GM23338 (cell line): ENCODE measurements around the gene OSBPL10.

Experiments used
- CREB1 ChIP-seq: fragments of 250-450 bp; sonication (Bioruptor Pico); IDR thresholded peaks from 2 replicates; pipeline ENCODE4 v1.5.0; 2020; ENCODE audit warnings: low read depth, mild to moderate bottlenecking, moderate library complexity
- EZH2 ChIP-seq: fragments of 200-600 bp; sonication (generic); IDR thresholded peaks from one replicate; pipeline ENCODE4 v1.8.0; 2017; ENCODE audit warnings: antibody characterized with exemption, mild to moderate bottlenecking, low read depth; ENCODE audit not compliant: unreplicated experiment
- EZH2phosphoT487 ChIP-seq: fragments of 200-600 bp; sonication (generic); IDR thresholded peaks from one replicate; pipeline ENCODE4 v1.8.1; 2018; ENCODE audit warnings: antibody characterized with exemption; ENCODE audit not compliant: unreplicated experiment
- JUNB ChIP-seq: IDR thresholded peaks from one replicate; pipeline ENCODE4 v1.6.1; 2016; ENCODE audit warnings: antibody characterized with exemption; ENCODE audit not compliant: unreplicated experiment
- NANOG ChIP-seq: IDR thresholded peaks from 2 replicates; pipeline ENCODE4 v1.6.1; 2016; ENCODE audit warnings: antibody characterized with exemption, borderline replicate concordance
- POLR2AphosphoS5 ChIP-seq: IDR thresholded peaks from 2 replicates; pipeline ENCODE4 v1.6.1; 2016; ENCODE audit warnings: antibody characterized with exemption, low read depth
- STAT1 ChIP-seq: IDR thresholded peaks from one replicate; pipeline ENCODE4 v1.6.1; 2016; ENCODE audit warnings: antibody characterized with exemption; ENCODE audit not compliant: unreplicated experiment
- ZNF114 ChIP-seq: fragments of 250-450 bp; sonication (Bioruptor Pico); IDR thresholded peaks from 2 replicates; pipeline ENCODE4 v1.5.0; 2020; ENCODE audit warnings: mild to moderate bottlenecking, moderate library complexity
- ZNF331 ChIP-seq: fragments of 250-450 bp; sonication (Bioruptor Pico); IDR thresholded peaks from 2 replicates; pipeline ENCODE4 v1.5.0; 2020; ENCODE audit warnings: low read depth, mild to moderate bottlenecking, moderate library complexity
- TF ChIP-seq, protein P1 (sequence below), 2 experiments: fragments of 200-600 bp in 1 of 2; sonication (generic) in 1 of 2; conservative IDR thresholded peaks; 2 replicates each; pipeline versions ENCODE4 v1.5.1 to v1.6.1; 2016 to 2017; ENCODE audit warnings: antibody characterized with exemption in 2 of 2, low read depth in 2 of 2, mild to moderate bottlenecking in 2 of 2, moderate library complexity in 1 of 2
- TF ChIP-seq, protein P2 (sequence below): IDR thresholded peaks from one replicate; pipeline ENCODE4 v1.6.1; 2018; ENCODE audit warnings: antibody characterized with exemption; ENCODE audit not compliant: unreplicated experiment
- TF ChIP-seq, protein P3 (sequence below): IDR thresholded peaks from 2 replicates; pipeline ENCODE4 v1.6.1; 2016; ENCODE audit warnings: antibody characterized with exemption

DNA sequence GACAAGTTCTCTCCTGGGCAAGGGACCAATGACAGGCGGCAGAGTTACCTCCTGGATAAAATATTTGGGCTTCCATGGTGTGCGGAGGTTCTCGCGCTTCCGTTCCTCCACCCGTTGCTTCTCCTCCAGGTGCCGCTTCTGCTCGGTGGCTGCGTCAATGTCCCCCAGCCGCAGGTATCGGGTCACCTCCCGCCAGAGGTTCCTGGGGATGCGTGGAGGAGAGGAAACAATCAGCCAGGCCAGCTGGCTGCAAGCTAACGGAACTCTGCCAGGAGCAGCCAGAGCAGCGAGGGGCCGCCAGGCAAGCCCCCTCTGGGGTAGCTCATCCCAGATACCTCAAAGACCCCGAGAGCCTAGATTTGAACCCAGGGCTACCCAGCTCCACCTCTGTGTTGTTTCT, 317.0 kb downstream of the OSBPL10 start:
- TF ChIP-seq, protein P1, sequence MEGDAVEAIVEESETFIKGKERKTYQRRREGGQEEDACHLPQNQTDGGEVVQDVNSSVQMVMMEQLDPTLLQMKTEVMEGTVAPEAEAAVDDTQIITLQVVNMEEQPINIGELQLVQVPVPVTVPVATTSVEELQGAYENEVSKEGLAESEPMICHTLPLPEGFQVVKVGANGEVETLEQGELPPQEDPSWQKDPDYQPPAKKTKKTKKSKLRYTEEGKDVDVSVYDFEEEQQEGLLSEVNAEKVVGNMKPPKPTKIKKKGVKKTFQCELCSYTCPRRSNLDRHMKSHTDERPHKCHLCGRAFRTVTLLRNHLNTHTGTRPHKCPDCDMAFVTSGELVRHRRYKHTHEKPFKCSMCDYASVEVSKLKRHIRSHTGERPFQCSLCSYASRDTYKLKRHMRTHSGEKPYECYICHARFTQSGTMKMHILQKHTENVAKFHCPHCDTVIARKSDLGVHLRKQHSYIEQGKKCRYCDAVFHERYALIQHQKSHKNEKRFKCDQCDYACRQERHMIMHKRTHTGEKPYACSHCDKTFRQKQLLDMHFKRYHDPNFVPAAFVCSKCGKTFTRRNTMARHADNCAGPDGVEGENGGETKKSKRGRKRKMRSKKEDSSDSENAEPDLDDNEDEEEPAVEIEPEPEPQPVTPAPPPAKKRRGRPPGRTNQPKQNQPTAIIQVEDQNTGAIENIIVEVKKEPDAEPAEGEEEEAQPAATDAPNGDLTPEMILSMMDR (conservative IDR thresholded peaks at IDR 0.05; ENCODE audit: low read depth in 2 of 2) = no peak
- TF ChIP-seq POLR2AphosphoS5 = no peak
- no peak for TF ChIP-seq EZH2
- TF ChIP-seq STAT1 = no peak
- TF ChIP-seq, protein P2, sequence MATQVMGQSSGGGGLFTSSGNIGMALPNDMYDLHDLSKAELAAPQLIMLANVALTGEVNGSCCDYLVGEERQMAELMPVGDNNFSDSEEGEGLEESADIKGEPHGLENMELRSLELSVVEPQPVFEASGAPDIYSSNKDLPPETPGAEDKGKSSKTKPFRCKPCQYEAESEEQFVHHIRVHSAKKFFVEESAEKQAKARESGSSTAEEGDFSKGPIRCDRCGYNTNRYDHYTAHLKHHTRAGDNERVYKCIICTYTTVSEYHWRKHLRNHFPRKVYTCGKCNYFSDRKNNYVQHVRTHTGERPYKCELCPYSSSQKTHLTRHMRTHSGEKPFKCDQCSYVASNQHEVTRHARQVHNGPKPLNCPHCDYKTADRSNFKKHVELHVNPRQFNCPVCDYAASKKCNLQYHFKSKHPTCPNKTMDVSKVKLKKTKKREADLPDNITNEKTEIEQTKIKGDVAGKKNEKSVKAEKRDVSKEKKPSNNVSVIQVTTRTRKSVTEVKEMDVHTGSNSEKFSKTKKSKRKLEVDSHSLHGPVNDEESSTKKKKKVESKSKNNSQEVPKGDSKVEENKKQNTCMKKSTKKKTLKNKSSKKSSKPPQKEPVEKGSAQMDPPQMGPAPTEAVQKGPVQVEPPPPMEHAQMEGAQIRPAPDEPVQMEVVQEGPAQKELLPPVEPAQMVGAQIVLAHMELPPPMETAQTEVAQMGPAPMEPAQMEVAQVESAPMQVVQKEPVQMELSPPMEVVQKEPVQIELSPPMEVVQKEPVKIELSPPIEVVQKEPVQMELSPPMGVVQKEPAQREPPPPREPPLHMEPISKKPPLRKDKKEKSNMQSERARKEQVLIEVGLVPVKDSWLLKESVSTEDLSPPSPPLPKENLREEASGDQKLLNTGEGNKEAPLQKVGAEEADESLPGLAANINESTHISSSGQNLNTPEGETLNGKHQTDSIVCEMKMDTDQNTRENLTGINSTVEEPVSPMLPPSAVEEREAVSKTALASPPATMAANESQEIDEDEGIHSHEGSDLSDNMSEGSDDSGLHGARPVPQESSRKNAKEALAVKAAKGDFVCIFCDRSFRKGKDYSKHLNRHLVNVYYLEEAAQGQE = no peak
- no peak for TF ChIP-seq EZH2phosphoT487
- TF ChIP-seq CREB1 (CRISPR knock-in tag) = no peak
- no peak for TF ChIP-seq JUNB
- TF ChIP-seq, protein P3, sequence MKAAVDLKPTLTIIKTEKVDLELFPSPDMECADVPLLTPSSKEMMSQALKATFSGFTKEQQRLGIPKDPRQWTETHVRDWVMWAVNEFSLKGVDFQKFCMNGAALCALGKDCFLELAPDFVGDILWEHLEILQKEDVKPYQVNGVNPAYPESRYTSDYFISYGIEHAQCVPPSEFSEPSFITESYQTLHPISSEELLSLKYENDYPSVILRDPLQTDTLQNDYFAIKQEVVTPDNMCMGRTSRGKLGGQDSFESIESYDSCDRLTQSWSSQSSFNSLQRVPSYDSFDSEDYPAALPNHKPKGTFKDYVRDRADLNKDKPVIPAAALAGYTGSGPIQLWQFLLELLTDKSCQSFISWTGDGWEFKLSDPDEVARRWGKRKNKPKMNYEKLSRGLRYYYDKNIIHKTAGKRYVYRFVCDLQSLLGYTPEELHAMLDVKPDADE = no peak
- TF ChIP-seq NANOG = no peak
- no peak for TF ChIP-seq ZNF114 (CRISPR knock-in tag)
- no peak for TF ChIP-seq ZNF331
